Tibial nerve (tissue), 4 donors: ENCODE data around the gene MAZ. TPM values are rescaled to one million over a fixed set of nuclear protein-coding genes. Genes with fewer than 3 reads are reported as not detected.
"Not testable (repeated sequence)": the region's sequence is repeated elsewhere in the genome, so short reads cannot be mapped to it uniquely, and the experiment has no call there.

Experiments used
- DNase-seq, 2 donors: peaks; one replicate each; pipeline ENCODE4 v3.0.0-alpha.2; 2019; ENCODE audit warnings: low spot score in 2 of 2
- H3K27ac ChIP-seq, 4 donors: fragments of 200-600 bp; sonication (generic) in 3 of 4; one replicate each; pipeline ENCODE4 v1.5.1; 2017 to 2019; ENCODE audit warnings: mild to moderate bottlenecking in 1 of 4
- H3K27me3 ChIP-seq, 2 donors: fragments of 200-600 bp; sonication (generic) in 1 of 2; one replicate each; pipeline versions ENCODE4 v1.5.1 to v1.6.0; 2017 to 2019
- H3K36me3 ChIP-seq, 3 donors: fragments of 200-600 bp; sonication (generic); one replicate each; pipeline ENCODE4 v1.5.1; 2018 to 2019
- H3K4me1 ChIP-seq, 4 donors: fragments of 200-600 bp; sonication (generic) in 3 of 4; one replicate each; pipeline ENCODE4 v1.5.1; 2017 to 2019
- H3K4me3 ChIP-seq, 4 donors: fragments of 200-600 bp; sonication (generic) in 3 of 4; one replicate each; pipeline ENCODE4 v1.5.1; 2017 to 2019; ENCODE audit warnings: mild to moderate bottlenecking in 1 of 4, moderate library complexity in 1 of 4
- H3K9me3 ChIP-seq, 4 donors: fragments of 200-600 bp; sonication (generic) in 3 of 4; one replicate each; pipeline ENCODE4 v1.5.1; 2017 to 2019
- EP300 ChIP-seq, 2 donors: sonication (generic); formaldehyde crosslinking; IDR thresholded peaks; one replicate each; pipeline ENCODE4 v1.6.1; 2017; ENCODE audit warnings: antibody characterized with exemption in 2 of 2, mild to moderate bottlenecking in 1 of 2
- POLR2A ChIP-seq, 2 donors: fragments of 450-650 bp; IDR thresholded peaks; one replicate each; pipeline ENCODE4 v1.6.1; 2017; ENCODE audit warnings: antibody characterized with exemption in 2 of 2, mild to moderate bottlenecking in 2 of 2, moderate library complexity in 2 of 2
- WGBS, 2 donors: methylation state at CpG; one replicate each; pipeline ENCODE4 v1.1.5; 2018; 5-methylcytosine and 5-hydroxymethylcytosine counted together
- total RNA-seq, 4 donors: library from RNA; depleted of rRNA; stranded (reverse); fragments of >200 nt; gene quantifications; one replicate each; pipeline ENCODE4 v1.1.0, GENCODE V29; 2016
- TF ChIP-seq, protein P1 (sequence below), 5 experiments: fragments of 200-600 bp in 3 of 5; fragments of 450-650 bp in 2 of 5; sonication (generic) in 3 of 5; IDR thresholded peaks; one replicate each; pipeline ENCODE4 v1.5.1; 2016 to 2019; ENCODE audit warnings: antibody characterized with exemption in 5 of 5, mild to moderate bottlenecking in 3 of 5, moderate library complexity in 2 of 5

The MAZ gene
- total RNA-seq = 10 to 100 TPM; 40.0 to 75.9 (median 62.0) TPM

GRCh38 chr16:29806099-29806579 is at the start of gene MAZ:
Gene MAZ, plus strand, starts transcription at chr16:29806529. Its CDS starts 173 bp downstream, at chr16:29806702.
- Histone ChIP-seq H3K4me3 (peak within 1 kb of the TSS; percentile 51 to 85 (median 76)), H3K27me3 (no peaks in the 10 kb centered on the region), H3K36me3 (peaks cover 0 to 27% (median 8%) of the 10 kb centered on the region in 3 donors), H3K4me1 (peaks cover 0 to 53% (median 44%) of the 10 kb centered on the region in 4 donors), H3K27ac (peak within 1 kb of the TSS; percentile 94 to 99 (median 97)), H3K9me3 (no peaks in the 10 kb centered on the region)
- DNase-seq = no peak
- no CpG with 5 or more reads among the region's 67 CpGs for WGBS, 2 donors
- TF ChIP-seq, protein P1, sequence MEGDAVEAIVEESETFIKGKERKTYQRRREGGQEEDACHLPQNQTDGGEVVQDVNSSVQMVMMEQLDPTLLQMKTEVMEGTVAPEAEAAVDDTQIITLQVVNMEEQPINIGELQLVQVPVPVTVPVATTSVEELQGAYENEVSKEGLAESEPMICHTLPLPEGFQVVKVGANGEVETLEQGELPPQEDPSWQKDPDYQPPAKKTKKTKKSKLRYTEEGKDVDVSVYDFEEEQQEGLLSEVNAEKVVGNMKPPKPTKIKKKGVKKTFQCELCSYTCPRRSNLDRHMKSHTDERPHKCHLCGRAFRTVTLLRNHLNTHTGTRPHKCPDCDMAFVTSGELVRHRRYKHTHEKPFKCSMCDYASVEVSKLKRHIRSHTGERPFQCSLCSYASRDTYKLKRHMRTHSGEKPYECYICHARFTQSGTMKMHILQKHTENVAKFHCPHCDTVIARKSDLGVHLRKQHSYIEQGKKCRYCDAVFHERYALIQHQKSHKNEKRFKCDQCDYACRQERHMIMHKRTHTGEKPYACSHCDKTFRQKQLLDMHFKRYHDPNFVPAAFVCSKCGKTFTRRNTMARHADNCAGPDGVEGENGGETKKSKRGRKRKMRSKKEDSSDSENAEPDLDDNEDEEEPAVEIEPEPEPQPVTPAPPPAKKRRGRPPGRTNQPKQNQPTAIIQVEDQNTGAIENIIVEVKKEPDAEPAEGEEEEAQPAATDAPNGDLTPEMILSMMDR (IDR thresholded peaks at IDR 0.05) = no peak
- TF ChIP-seq EP300 (IDR thresholded peaks at IDR 0.05) (no peak), POLR2A (IDR thresholded peaks at IDR 0.05) (no peak)

DNA sequence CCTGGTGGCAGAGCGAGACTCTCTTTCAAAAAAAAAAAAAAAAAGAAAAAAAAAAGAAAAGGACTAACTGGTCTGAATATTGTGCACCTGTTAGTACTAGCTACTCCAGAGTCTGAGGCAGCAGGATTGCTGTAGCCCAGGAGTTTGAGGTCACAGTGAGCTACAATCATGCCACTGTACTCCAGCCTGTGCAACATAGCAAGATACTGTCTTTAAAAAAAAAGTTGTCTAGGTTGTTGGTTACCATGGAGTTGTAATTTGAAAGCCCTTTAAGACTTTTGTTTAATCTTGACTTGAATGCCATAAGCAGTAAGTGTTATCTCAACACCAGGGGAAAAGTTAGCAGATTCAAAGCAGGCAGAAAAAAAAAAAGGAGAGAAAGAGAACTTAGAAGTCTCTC is 49.7 kb upstream of the MAZ start:
- no peak overlapping the region for H3K4me3 ChIP-seq
- H3K9me3 ChIP-seq = no peaks in the 10 kb centered on the region
- H3K27me3 ChIP-seq = no peaks in the 10 kb centered on the region
- DNase-seq = no peak
- TF ChIP-seq EP300 (IDR thresholded peaks at IDR 0.05) = no peak
- TF ChIP-seq POLR2A (IDR thresholded peaks at IDR 0.05) = no peak
- TF ChIP-seq, protein P1 (IDR thresholded peaks at IDR 0.05) = no peak
- no peak overlapping the region for H3K27ac ChIP-seq
- H3K36me3 ChIP-seq = no peaks in the 10 kb centered on the region
- no peaks in the 10 kb centered on the region for H3K4me1 ChIP-seq
- WGBS, 2 donors = 72 to 82% methylated on average over 1 of the region's 1 CpG

- not testable (repeated sequence) for H3K36me3 ChIP-seq, H3K9me3 ChIP-seq, DNase-seq, H3K27me3 ChIP-seq, H3K4me3 ChIP-seq, H3K27ac ChIP-seq, H3K4me1 ChIP-seq
- 77 to 84% methylated on average over 8 of the region's 8 CpGs for WGBS, 2 donors
Measured at GRCh38 chr16:29757086-29757485, 49.2 kb upstream of the MAZ start.

GRCh38 chr16:29757950-29758466 is 48.3 kb upstream of the MAZ start:
- no peak for DNase-seq
- no peak overlapping the region for H3K27ac ChIP-seq
- H3K36me3 ChIP-seq = no peaks in the 10 kb centered on the region
- TF ChIP-seq, protein P1 (IDR thresholded peaks at IDR 0.05) = no peak
- no peak for TF ChIP-seq POLR2A (IDR thresholded peaks at IDR 0.05)
- TF ChIP-seq EP300 (IDR thresholded peaks at IDR 0.05) = no peak
- no peaks in the 10 kb centered on the region for H3K27me3 ChIP-seq
- no peaks in the 10 kb centered on the region for H3K4me1 ChIP-seq
- no peaks in the 10 kb centered on the region for H3K9me3 ChIP-seq
- WGBS, 2 donors = 61 to 68% methylated on average over 6 of the region's 6 CpGs
- no peak overlapping the region for H3K4me3 ChIP-seq

DNA sequence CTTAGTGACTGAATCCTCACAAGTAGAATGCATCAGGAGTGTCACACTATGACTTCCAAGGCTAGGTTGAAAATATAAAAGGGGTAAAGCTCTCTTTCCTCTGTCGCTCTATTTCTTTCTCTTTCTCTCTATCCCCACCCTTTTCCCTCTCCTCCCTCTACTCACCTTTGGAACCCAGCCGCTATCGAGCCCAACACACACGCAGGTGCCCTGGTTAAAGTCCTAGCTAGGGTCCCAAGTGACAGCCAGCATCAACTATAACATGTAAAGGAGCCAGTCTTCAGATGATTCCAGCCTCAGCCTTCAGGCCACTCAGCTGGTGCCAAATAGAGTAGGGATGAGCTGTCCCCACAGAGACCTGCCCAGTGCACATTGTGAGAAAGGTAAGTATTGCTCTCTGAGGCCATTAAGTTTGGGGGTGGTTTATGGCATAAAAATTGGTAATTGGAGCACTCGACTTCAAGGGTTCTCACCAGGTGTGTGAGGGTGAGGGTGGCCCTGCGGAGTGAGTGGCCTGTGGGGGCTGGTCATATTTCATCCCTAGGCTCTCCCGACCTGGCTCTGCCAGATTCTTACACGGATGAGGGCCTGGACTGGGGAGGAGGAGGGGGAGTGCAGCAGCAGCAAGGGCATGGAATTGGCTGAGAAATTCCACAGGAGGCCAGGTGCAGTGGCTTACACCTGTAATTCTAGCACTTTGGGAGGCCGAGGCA is 45.6 kb upstream of the MAZ start:
- Histone ChIP-seq H3K4me1 (no peaks in the 10 kb centered on the region), H3K4me3 (no peak overlapping the region), H3K27me3 (no peaks in the 10 kb centered on the region), H3K36me3 (no peaks in the 10 kb centered on the region), H3K9me3 (no peaks in the 10 kb centered on the region), H3K27ac (no peak overlapping the region)
- no peak for DNase-seq
- WGBS, 2 donors = 69 to 74% methylated on average over 9 of the region's 9 CpGs
- TF ChIP-seq, protein P1 (IDR thresholded peaks at IDR 0.05) = no peak
- TF ChIP-seq EP300 (IDR thresholded peaks at IDR 0.05) (no peak), POLR2A (IDR thresholded peaks at IDR 0.05) (no peak)

GRCh38 chr16:29761280-29761651 is 45.1 kb upstream of the MAZ start:
- not testable (repeated sequence) for H3K4me1 ChIP-seq, H3K9me3 ChIP-seq, H3K36me3 ChIP-seq, H3K4me3 ChIP-seq, DNase-seq, H3K27me3 ChIP-seq, H3K27ac ChIP-seq
- 70 to 74% methylated on average over 8 of the region's 8 CpGs for WGBS, 2 donors
